Measurements from ENCODE around the gene GRIN2A. TPM values are rescaled to one million over a fixed set of nuclear protein-coding genes. Genes with fewer than 3 reads are reported as not detected.

Gene GRIN2A
- total RNA-seq, 2 experiments from 2014 or later = not detected

- H3K27ac Mint-ChIP-seq = no peak overlapping the region
- ChIA-PET CTCF (interaction anchor here (2.5 kb wide), 1 partner anchor 10 kb away, joined by 7 read pairs; no protein-coding TSS in a partner anchor), POLR2A (no interaction called here)
- H3K9me3 Mint-ChIP-seq = no peaks in the 10 kb centered on the region
- TF ChIP-seq CTCF (IDR thresholded peaks at IDR 0.05) = no peak
- DNase-seq = no peak
- H3K4me3 Mint-ChIP-seq = no peak overlapping the region
- intact Hi-C loops (cut with micrococcal nuclease) = no loop called here
- ATAC-seq = no peak
- peaks cover 5% of the 10 kb centered on the region for H3K27me3 Mint-ChIP-seq
- no peaks in the 10 kb centered on the region for H3K4me1 Mint-ChIP-seq (ENCODE audit: low read depth)
- no peaks in the 10 kb centered on the region for H3K36me3 Mint-ChIP-seq (ENCODE audit: low read depth)
Measured at GRCh38 chr16:10202649-10203048, 20.4 kb upstream of the GRIN2A start.

- H3K27ac Mint-ChIP-seq = no peak overlapping the region
- intact Hi-C loops (cut with micrococcal nuclease) = no loop called here
- ChIA-PET POLR2A (no interaction called here), CTCF (interaction anchor here (2.5 kb wide), 1 partner anchor 8 kb away, joined by 7 read pairs; no protein-coding TSS in a partner anchor)
- ATAC-seq (no peak), DNase-seq (no peak)
- H3K4me3 Mint-ChIP-seq = no peak overlapping the region
- H3K27me3 Mint-ChIP-seq = peaks cover 5% of the 10 kb centered on the region
- H3K36me3 Mint-ChIP-seq (ENCODE audit: low read depth) = no peaks in the 10 kb centered on the region
- no peaks in the 10 kb centered on the region for H3K4me1 Mint-ChIP-seq (ENCODE audit: low read depth)
- no peaks in the 10 kb centered on the region for H3K9me3 Mint-ChIP-seq
- no peak for TF ChIP-seq CTCF (IDR thresholded peaks at IDR 0.05)
Measured at GRCh38 chr16:10200637-10201586, 18.7 kb upstream of the GRIN2A start.

- no peak for TF ChIP-seq CTCF (IDR thresholded peaks at IDR 0.05)
- POLR2A ChIA-PET = no interaction called here
Measured at GRCh38 chr16:10196999-10197398, 14.8 kb upstream of the GRIN2A start.

GRCh38 chr16:10191096-10191495 lies 8.9 kb upstream of the GRIN2A start:
- Mint-ChIP-seq H3K27me3 (peaks cover 8% of the 10 kb centered on the region), H3K27ac (no peak overlapping the region), H3K4me1 (ENCODE audit: low read depth) (no peaks in the 10 kb centered on the region), H3K9me3 (no peaks in the 10 kb centered on the region), H3K4me3 (no peak overlapping the region), H3K36me3 (ENCODE audit: low read depth) (no peaks in the 10 kb centered on the region)
- DNase-seq (no peak), ATAC-seq (no peak)
- intact Hi-C loops (cut with micrococcal nuclease) = no loop called here
- CTCF ChIA-PET = no interaction called here
- TF ChIP-seq CTCF (IDR thresholded peaks at IDR 0.05) = no peak
- POLR2A ChIA-PET = no interaction called here

More at GRCh38 chr16:10196999-10197398, 14.8 kb upstream of the GRIN2A start:
- ATAC-seq (no peak), DNase-seq (no peak)
- intact Hi-C loops (cut with micrococcal nuclease) = no loop called here
- H3K9me3 Mint-ChIP-seq = no peaks in the 10 kb centered on the region
- CTCF ChIA-PET = no interaction called here
- H3K27ac Mint-ChIP-seq = no peak overlapping the region
- H3K4me1 Mint-ChIP-seq (ENCODE audit: low read depth) = no peaks in the 10 kb centered on the region
- H3K27me3 Mint-ChIP-seq = peaks cover 4% of the 10 kb centered on the region
- no peaks in the 10 kb centered on the region for H3K36me3 Mint-ChIP-seq (ENCODE audit: low read depth)
- no peak overlapping the region for H3K4me3 Mint-ChIP-seq

- peaks cover 13% of the 10 kb centered on the region for H3K27me3 Mint-ChIP-seq
- ChIA-PET CTCF (no interaction called here), POLR2A (no interaction called here)
- DNase-seq (no peak), ATAC-seq (no peak)
- H3K36me3 Mint-ChIP-seq (ENCODE audit: low read depth) = no peaks in the 10 kb centered on the region
- intact Hi-C loops (cut with micrococcal nuclease) = no loop called here
- no peak overlapping the region for H3K27ac Mint-ChIP-seq
- H3K9me3 Mint-ChIP-seq = no peaks in the 10 kb centered on the region
- H3K4me1 Mint-ChIP-seq (ENCODE audit: low read depth) = no peaks in the 10 kb centered on the region
- H3K4me3 Mint-ChIP-seq = no peak overlapping the region
- TF ChIP-seq CTCF (IDR thresholded peaks at IDR 0.05) = no peak
Measured at GRCh38 chr16:10189861-10190390, 7.7 kb upstream of the GRIN2A start.

Data from activated CD8-positive, alpha-beta T cell treated with anti-CD3 and anti-CD28 coated beads for 36 hours (primary cell).